RWPE1 (cell line): Measurements from ENCODE around the gene CCDC194.

Experiments used
- CTCF ChIA-PET: fragments of 350-600 bp; sonication (Branson Sonifier 250); formaldehyde crosslinking; extraction: SDS; loops from one replicate; lab custom pipeline; 2021; lab: Yijun Ruan, JAX
- POLR2A ChIA-PET: fragments of 400-600 bp; formaldehyde crosslinking; extraction: SDS; loops from one replicate; lab custom pipeline; 2020; ENCODE audit warnings: antibody characterized with exemption; ENCODE audit not compliant: low non-redundant PET; lab: Yijun Ruan, JAX
- DNase-seq: peaks from one replicate; pipeline ENCODE4 v3.0.0; 2012; ENCODE audit warnings: low spot score
- H3K27ac ChIP-seq: fragments of 450-650 bp; 2 replicates; pipeline ENCODE4 v1.5.1; 2017
- CTCF ChIP-seq: fragments of 450-650 bp; conservative IDR thresholded peaks from 2 replicates; pipeline ENCODE4 v1.5.1; 2017; ENCODE audit warnings: low read depth, mild to moderate bottlenecking

Gene CCDC194

GRCh38 chr19:17429641-17430113 is 35.7 kb upstream of the CCDC194 start:
- CTCF ChIA-PET, result interaction anchor here (0.5 to 1.7 kb wide), 5 partner anchors 10 to 67 kb away, joined by 3 to 9 read pairs (median 5); partner anchors contain the start of gene MVB12A
- no peak for DNase-seq
- H3K27ac ChIP-seq, result peak overlapping the region; percentile 21
- POLR2A ChIA-PET, result interaction anchor here (0.6 kb wide), 1 partner anchor 21 kb away, joined by 3 read pairs; no protein-coding TSS in a partner anchor
- no peak for TF ChIP-seq CTCF

- ChIA-PET POLR2A (no interaction called here), CTCF (interaction anchor here (0.5 to 1.5 kb wide), 3 partner anchors 19 to 89 kb away, joined by 3 to 4 read pairs (median 4); no protein-coding TSS in a partner anchor)
- TF ChIP-seq CTCF, result peak; percentile 58
- peak overlapping the region; percentile 28 for H3K27ac ChIP-seq
- no peak for DNase-seq
Measured at GRCh38 chr19:17424743-17425365, 30.9 kb upstream of the CCDC194 start.

DNA sequence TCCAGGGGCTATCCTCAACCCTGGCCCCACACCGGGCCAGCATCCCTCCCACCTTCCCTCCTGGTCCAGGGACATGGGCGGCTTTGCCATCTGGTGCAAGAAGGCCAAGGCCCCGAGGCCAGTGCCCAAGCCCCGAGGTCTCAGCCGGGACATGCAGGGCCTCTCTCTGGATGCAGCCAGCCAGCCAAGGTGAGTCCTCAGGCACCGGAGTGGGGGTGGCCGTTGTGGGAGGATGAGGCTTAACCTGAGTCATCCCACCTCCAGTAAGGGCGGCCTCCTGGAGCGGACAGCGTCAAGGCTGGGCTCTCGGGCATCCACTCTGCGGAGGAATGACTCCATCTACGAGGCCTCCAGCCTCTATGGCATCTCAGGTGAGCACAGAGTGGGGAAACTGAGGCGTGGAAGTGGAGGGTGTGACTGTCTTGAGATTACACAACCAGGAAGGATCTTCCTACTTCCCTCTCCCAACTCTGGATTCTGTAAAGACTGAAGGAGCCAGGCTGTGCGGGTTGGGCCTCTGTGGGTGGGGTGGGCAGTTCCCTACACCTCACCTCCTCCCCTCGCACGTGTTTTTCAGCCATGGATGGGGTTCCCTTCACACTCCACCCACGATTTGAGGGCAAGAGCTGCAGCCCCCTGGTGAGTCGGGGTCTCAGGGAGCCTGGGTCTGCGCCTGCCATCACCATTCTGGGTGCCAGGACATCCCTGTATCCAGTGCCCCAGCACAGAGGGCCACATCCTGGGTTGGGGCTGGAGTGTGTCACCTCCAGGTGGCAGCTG is 29.6 kb upstream of the CCDC194 start:
- POLR2A ChIA-PET, result interaction anchor here (0.6 kb wide), 1 partner anchor 118 kb away, joined by 4 read pairs; no protein-coding TSS in a partner anchor
- H3K27ac ChIP-seq, result peak overlapping the region; percentile 16; the same call in 1 of the 2 replicates
- TF ChIP-seq CTCF, result no peak
- CTCF ChIA-PET, result interaction anchor here (0.7 to 1.5 kb wide), 2 partner anchors 35 to 167 kb away, joined by 3 to 4 read pairs; no protein-coding TSS in a partner anchor
- DNase-seq, result no peak

DNA sequence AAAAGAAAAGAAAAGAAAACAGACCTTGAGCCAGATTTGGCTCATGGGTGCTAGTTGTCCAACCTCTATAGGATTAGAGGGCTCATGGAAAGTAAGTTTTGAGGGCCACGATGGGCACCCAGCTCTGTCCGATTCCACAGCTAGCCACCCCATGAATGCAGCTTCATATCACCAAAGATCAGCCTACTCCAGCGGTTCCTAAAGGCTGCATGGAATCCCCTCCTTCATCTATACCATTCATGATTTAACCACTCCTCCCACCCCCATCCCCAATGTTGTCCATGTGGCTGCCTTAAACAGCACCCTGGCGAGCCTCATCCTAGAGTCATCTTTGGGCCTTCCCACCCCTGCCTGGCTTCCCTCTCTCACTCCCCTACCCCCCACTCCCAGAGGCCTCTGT is 27.9 kb upstream of the CCDC194 start:
- peak overlapping the region; percentile 87 for H3K27ac ChIP-seq
- ChIA-PET CTCF (no interaction called here), POLR2A (no interaction called here)
- DNase-seq, result no peak
- TF ChIP-seq CTCF, result no peak

- CTCF ChIA-PET, result interaction anchor here (1.2 kb wide), 1 partner anchor 9 kb away, joined by 5 read pairs; no protein-coding TSS in a partner anchor
- no peak; the same call in 1 of the 2 replicates for TF ChIP-seq CTCF
- peak overlapping the region; percentile 87 for H3K27ac ChIP-seq
- POLR2A ChIA-PET, result interaction anchor here (0.7 kb wide), 1 partner anchor 157 kb away, joined by 6 read pairs; no protein-coding TSS in a partner anchor
- DNase-seq, result peak; percentile 67
Measured at GRCh38 chr19:17420475-17420924, 26.5 kb upstream of the CCDC194 start.
